Activated naive CD8-positive, alpha-beta T cell treated with anti-CD3 and anti-CD28 coated beads for 36 hours (primary cell): Measurements from ENCODE around the gene SYN1. TPM values are rescaled to one million over a fixed set of nuclear protein-coding genes. Genes with fewer than 3 reads are reported as not detected.
A peak's percentile ranks its signal among the peaks of the same experiment; 100 is the strongest.
"Not testable (repeated sequence)": the region's sequence is repeated elsewhere in the genome, so short reads cannot be mapped to it uniquely, and the experiment has no call there.

Experiments
- DNase-seq: peaks from one replicate; pipeline ENCODE4 v3.0.0; 2021
- H3K27ac Mint-ChIP-seq: one replicate; pipeline ENCODE4 v1.8.0; 2022; ENCODE audit warnings: mild to moderate bottlenecking, moderate library complexity, mixed read lengths
- H3K27me3 Mint-ChIP-seq: one replicate; pipeline ENCODE4 v1.8.0; 2022; ENCODE audit warnings: mild to moderate bottlenecking, mixed read lengths
- H3K36me3 Mint-ChIP-seq: one replicate; pipeline ENCODE4 v1.8.0; 2021; ENCODE audit warnings: mild to moderate bottlenecking, mixed read lengths
- H3K4me1 Mint-ChIP-seq: one replicate; pipeline ENCODE4 v1.8.0; 2021; ENCODE audit warnings: mixed read lengths
- H3K4me3 Mint-ChIP-seq: one replicate; pipeline ENCODE4 v1.8.0; 2022; ENCODE audit warnings: mild to moderate bottlenecking, moderate library complexity, mixed read lengths
- H3K9me3 Mint-ChIP-seq: one replicate; pipeline ENCODE4 v1.8.0; 2022; ENCODE audit warnings: mixed read lengths
- total RNA-seq, 2 experiments: library from RNA; stranded (reverse); gene quantifications; one replicate each; pipeline ENCODE4 v1.2.3, GENCODE V29; 2021

SYN1 gene
- total RNA-seq, 2 experiments from 2014 or later = 0.91 to 1.4 TPM

- Mint-ChIP-seq H3K4me1 (peaks cover 11% of the 10 kb centered on the region), H3K9me3 (no peaks in the 10 kb centered on the region), H3K27me3 (peaks cover 19% of the 10 kb centered on the region), H3K27ac (no peak overlapping the region), H3K4me3 (no peak overlapping the region), H3K36me3 (no peaks in the 10 kb centered on the region)
- DNase-seq = no peak
These were observed 637 bp upstream of the SYN1 start for GRCh38 chrX:47620303-47620685.

GRCh38 chrX:47618923-47619485 lies 653 bp downstream of the SYN1 start:
- H3K4me1 Mint-ChIP-seq = peaks cover 8% of the 10 kb centered on the region
- H3K4me3 Mint-ChIP-seq = peak overlapping the region; percentile 57
- peaks cover 19% of the 10 kb centered on the region for H3K27me3 Mint-ChIP-seq
- H3K36me3 Mint-ChIP-seq = no peaks in the 10 kb centered on the region
- H3K27ac Mint-ChIP-seq = no peak overlapping the region
- no peaks in the 10 kb centered on the region for H3K9me3 Mint-ChIP-seq
- DNase-seq = no peak

GRCh38 chrX:47614618-47615017 lies 5.0 kb downstream of the SYN1 start:
- Mint-ChIP-seq H3K27ac (no peak overlapping the region), H3K9me3 (no peaks in the 10 kb centered on the region), H3K36me3 (no peaks in the 10 kb centered on the region), H3K4me3 (no peak overlapping the region), H3K27me3 (peaks cover 15% of the 10 kb centered on the region), H3K4me1 (no peaks in the 10 kb centered on the region)
- no peak for DNase-seq

GRCh38 chrX:47613082-47613481 lies 6.6 kb downstream of the SYN1 start:
- H3K9me3 Mint-ChIP-seq = no peaks in the 10 kb centered on the region
- DNase-seq = no peak
- peaks cover 11% of the 10 kb centered on the region for H3K27me3 Mint-ChIP-seq
- H3K4me1 Mint-ChIP-seq = peaks cover 3% of the 10 kb centered on the region
- no peak overlapping the region for H3K27ac Mint-ChIP-seq
- H3K36me3 Mint-ChIP-seq = no peaks in the 10 kb centered on the region
- no peak overlapping the region for H3K4me3 Mint-ChIP-seq

- Mint-ChIP-seq H3K4me1 (peaks cover 3% of the 10 kb centered on the region), H3K9me3 (no peaks in the 10 kb centered on the region), H3K27ac (no peak overlapping the region), H3K4me3 (no peak overlapping the region), H3K36me3 (no peaks in the 10 kb centered on the region), H3K27me3 (peaks cover 6% of the 10 kb centered on the region)
- DNase-seq = no peak
These were observed 7.2 kb downstream of the SYN1 start for GRCh38 chrX:47612418-47612817.

GRCh38 chrX:47611926-47612325 lies 7.7 kb downstream of the SYN1 start:
- Mint-ChIP-seq H3K27ac (no peak overlapping the region), H3K4me3 (no peak overlapping the region), H3K36me3 (no peaks in the 10 kb centered on the region), H3K9me3 (no peaks in the 10 kb centered on the region), H3K27me3 (peaks cover 5% of the 10 kb centered on the region), H3K4me1 (peaks cover 3% of the 10 kb centered on the region)
- no peak for DNase-seq

- no peak overlapping the region for H3K27ac Mint-ChIP-seq
- DNase-seq = no peak
- no peak overlapping the region for H3K4me3 Mint-ChIP-seq
- H3K36me3 Mint-ChIP-seq = no peaks in the 10 kb centered on the region
- H3K4me1 Mint-ChIP-seq = peaks cover 3% of the 10 kb centered on the region
- no peaks in the 10 kb centered on the region for H3K9me3 Mint-ChIP-seq
- peaks cover 5% of the 10 kb centered on the region for H3K27me3 Mint-ChIP-seq
These were observed 8.2 kb downstream of the SYN1 start for GRCh38 chrX:47611489-47611888.

- H3K9me3 Mint-ChIP-seq = no peaks in the 10 kb centered on the region
- no peak overlapping the region for H3K4me3 Mint-ChIP-seq
These were observed 9.1 kb downstream of the SYN1 start for GRCh38 chrX:47610511-47610910.

GRCh38 chrX:47608130-47608810 lies 11.4 kb downstream of the SYN1 start:
- Mint-ChIP-seq H3K27ac (no peak overlapping the region), H3K36me3 (no peaks in the 10 kb centered on the region), H3K27me3 (peaks cover 5% of the 10 kb centered on the region), H3K9me3 (no peaks in the 10 kb centered on the region), H3K4me1 (peaks cover 3% of the 10 kb centered on the region), H3K4me3 (no peak overlapping the region)
- no peak for DNase-seq

More at GRCh38 chrX:47610511-47610910, 9.1 kb downstream of the SYN1 start:
- Mint-ChIP-seq H3K4me1 (peaks cover 3% of the 10 kb centered on the region), H3K27me3 (peaks cover 5% of the 10 kb centered on the region), H3K27ac (no peak overlapping the region), H3K36me3 (no peaks in the 10 kb centered on the region)
- DNase-seq = no peak

GRCh38 chrX:47607091-47607490 lies 12.6 kb downstream of the SYN1 start:
- Mint-ChIP-seq H3K9me3 (no peaks in the 10 kb centered on the region), H3K4me3 (no peak overlapping the region), H3K27me3 (peaks cover 5% of the 10 kb centered on the region), H3K27ac (no peak overlapping the region), H3K4me1 (peaks cover 3% of the 10 kb centered on the region), H3K36me3 (no peaks in the 10 kb centered on the region)
- DNase-seq = no peak

- Mint-ChIP-seq H3K4me1 (peaks cover 3% of the 10 kb centered on the region), H3K4me3 (no peak overlapping the region), H3K36me3 (no peaks in the 10 kb centered on the region), H3K9me3 (no peaks in the 10 kb centered on the region), H3K27me3 (peaks cover 5% of the 10 kb centered on the region), H3K27ac (no peak overlapping the region)
- DNase-seq = no peak
These were observed 14.6 kb downstream of the SYN1 start for GRCh38 chrX:47605024-47605423.

- DNase-seq, H3K4me1 Mint-ChIP-seq, H3K9me3 Mint-ChIP-seq, H3K27ac Mint-ChIP-seq, H3K4me3 Mint-ChIP-seq, H3K36me3 Mint-ChIP-seq, H3K27me3 Mint-ChIP-seq: not testable (repeated sequence)
These were observed 16.5 kb downstream of the SYN1 start for GRCh38 chrX:47603125-47603524.

- Mint-ChIP-seq H3K27me3 (no peaks in the 10 kb centered on the region), H3K9me3 (peaks cover 8% of the 10 kb centered on the region), H3K4me1 (peaks cover 2% of the 10 kb centered on the region), H3K36me3 (peaks cover 8% of the 10 kb centered on the region), H3K4me3 (no peak overlapping the region), H3K27ac (no peak overlapping the region)
- no peak for DNase-seq
These were observed 22.4 kb downstream of the SYN1 start for GRCh38 chrX:47597222-47597621.

GRCh38 chrX:47596256-47596655 lies 23.4 kb downstream of the SYN1 start:
- H3K4me1 Mint-ChIP-seq = peaks cover 2% of the 10 kb centered on the region
- DNase-seq = no peak
- no peak overlapping the region for H3K27ac Mint-ChIP-seq
- no peaks in the 10 kb centered on the region for H3K27me3 Mint-ChIP-seq
- peaks cover 8% of the 10 kb centered on the region for H3K9me3 Mint-ChIP-seq
- H3K4me3 Mint-ChIP-seq = no peak overlapping the region
- H3K36me3 Mint-ChIP-seq = peaks cover 8% of the 10 kb centered on the region

- no peaks in the 10 kb centered on the region for H3K27me3 Mint-ChIP-seq
- H3K27ac Mint-ChIP-seq = peak overlapping the region; percentile 12
- no peak for DNase-seq
- peaks cover 2% of the 10 kb centered on the region for H3K4me1 Mint-ChIP-seq
- H3K36me3 Mint-ChIP-seq = peaks cover 8% of the 10 kb centered on the region
- peaks cover 8% of the 10 kb centered on the region for H3K9me3 Mint-ChIP-seq
- no peak overlapping the region for H3K4me3 Mint-ChIP-seq
These were observed 23.9 kb downstream of the SYN1 start for GRCh38 chrX:47595716-47596251.

- Mint-ChIP-seq H3K4me3 (no peak overlapping the region), H3K27me3 (no peaks in the 10 kb centered on the region), H3K4me1 (peaks cover 2% of the 10 kb centered on the region), H3K27ac (no peak overlapping the region), H3K36me3 (peaks cover 8% of the 10 kb centered on the region), H3K9me3 (peaks cover 8% of the 10 kb centered on the region)
- no peak for DNase-seq
These were observed 26.1 kb downstream of the SYN1 start for GRCh38 chrX:47593522-47593921.
